LNCaP clone FGC (cell line): ENCODE results near the gene MBLAC1.

Source experiments
- DNase-seq: peaks from one replicate; pipeline ENCODE4 v3.0.0-alpha.2; 2011; ENCODE audit warnings: low read depth
- H3K4me3 ChIP-seq: 2 replicates; pipeline ENCODE4 v1.5.1; 2011; ENCODE audit warnings: mild to moderate bottlenecking, low read depth, low read length, control low read depth
- CTCF ChIP-seq: IDR thresholded peaks from 2 replicates; pipeline ENCODE4 v1.5.1; 2012; ENCODE audit warnings: mild to moderate bottlenecking; ENCODE audit not compliant: control insufficient read depth, insufficient read depth; ENCODE audit errors: extremely low read depth

Gene MBLAC1

DNA sequence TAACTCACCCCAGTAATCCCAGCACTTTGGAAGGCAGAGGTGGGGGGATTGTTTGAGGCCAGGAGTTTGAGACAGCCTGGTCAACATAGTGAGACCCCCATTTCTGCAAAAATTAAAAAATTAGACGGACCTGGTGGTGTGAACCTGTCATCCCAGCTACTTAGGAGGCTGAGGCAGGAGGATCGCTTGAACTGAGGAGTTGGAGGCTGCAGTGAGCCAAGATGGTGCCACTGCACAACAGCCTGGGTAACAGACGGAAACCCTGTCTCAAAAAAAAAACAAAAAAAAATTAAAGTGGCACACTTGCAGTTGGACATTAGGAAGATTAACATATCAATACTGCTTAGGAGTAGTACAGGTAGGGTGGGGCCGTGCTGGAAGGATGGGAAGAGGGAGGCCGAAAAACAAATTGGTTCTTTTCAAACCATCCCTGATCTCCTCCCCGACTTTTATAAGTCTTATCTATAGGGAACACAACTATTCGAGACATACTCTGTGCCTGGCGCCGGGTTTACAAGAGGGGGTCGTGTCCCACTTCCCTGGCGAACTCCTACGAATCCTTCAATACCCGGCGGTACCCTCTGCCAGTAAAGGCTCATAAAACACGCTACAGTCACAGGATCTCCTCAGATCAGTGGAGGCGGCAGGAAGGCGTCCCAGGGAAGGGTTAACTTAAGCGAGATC lies 8.2 kb upstream of the MBLAC1 start:
- no peak for TF ChIP-seq CTCF
- peak overlapping the region; percentile 89 for H3K4me3 ChIP-seq
- DNase-seq, result no peak

GRCh38 chr7:100119072-100119969 lies 7.4 kb upstream of the MBLAC1 start, which contains the start of the genes CNPY4 and TAF6:
CNPY4 (plus strand) TSS chr7:100119634; CDS start chr7:100119745, 111 bp downstream.
TAF6 (minus strand) TSS chr7:100119358; CDS start chr7:100114209, 5,149 bp downstream.
- no peak for TF ChIP-seq CTCF
- peak within 1 kb of the TSS; percentile 89 for H3K4me3 ChIP-seq
- DNase-seq, result peak; percentile 83

DNA sequence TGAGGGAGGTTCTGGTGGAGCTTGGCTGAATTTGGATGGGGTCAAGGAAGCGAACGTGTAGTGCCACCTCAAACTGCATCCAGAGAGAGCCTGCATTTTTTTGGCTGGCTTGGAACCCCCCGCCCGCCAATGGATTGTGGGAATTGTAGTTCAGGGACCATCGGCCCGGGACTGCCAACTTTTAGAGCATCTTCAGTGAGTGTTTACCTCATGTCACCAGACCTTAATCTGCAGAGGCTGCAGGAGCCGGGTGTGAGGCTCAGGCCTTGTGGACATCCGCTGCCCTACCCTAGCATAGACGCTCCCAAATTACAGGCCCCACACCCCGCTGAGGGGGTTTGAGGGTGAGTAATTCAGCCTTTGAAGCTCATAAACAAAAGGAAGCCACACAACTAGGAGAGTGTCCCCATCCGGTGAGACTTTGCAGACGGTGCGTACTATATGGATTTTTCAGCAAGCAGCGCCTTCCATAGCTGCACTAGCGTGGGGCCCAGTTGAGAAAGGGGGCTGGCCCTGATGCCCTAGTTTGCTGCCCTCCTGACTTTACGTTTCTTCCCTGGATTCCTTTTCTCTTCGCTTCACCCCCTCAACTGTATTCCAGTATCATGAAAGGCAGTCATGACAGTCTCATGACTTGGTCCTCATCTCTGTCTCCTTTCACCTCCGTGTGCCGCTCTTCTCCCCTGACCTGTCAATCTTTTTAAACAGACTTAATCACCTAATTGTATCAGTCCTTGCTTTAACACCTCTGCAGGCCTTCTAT lies 6.6 kb upstream of the MBLAC1 start:
- no peak for TF ChIP-seq CTCF
- DNase-seq, result no peak
- H3K4me3 ChIP-seq, result peak overlapping the region; percentile 89

DNA sequence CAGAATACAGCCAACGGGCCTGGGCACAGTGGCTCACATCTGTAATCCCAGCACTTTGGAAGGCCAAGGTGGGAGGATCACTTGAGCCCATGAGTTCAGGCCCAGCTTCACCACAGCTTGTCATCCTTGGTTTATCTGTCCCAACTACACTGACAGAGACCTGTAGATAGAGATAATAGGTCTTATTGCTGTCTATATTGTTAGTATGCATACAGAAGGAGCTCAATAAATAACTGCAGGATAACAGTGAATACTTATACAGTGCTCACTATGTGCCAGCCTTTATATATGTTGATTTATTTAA lies 6.1 kb upstream of the MBLAC1 start:
- no peak for DNase-seq
- TF ChIP-seq CTCF, result no peak
- no peak overlapping the region for H3K4me3 ChIP-seq

- no peak for TF ChIP-seq CTCF
- no peak for DNase-seq
- no peak overlapping the region for H3K4me3 ChIP-seq
These were observed 4.7 kb upstream of the MBLAC1 start for GRCh38 chr7:100122067-100122466.

- DNase-seq, result no peak
- no peak overlapping the region for H3K4me3 ChIP-seq
- TF ChIP-seq CTCF, result no peak
These were observed 4.2 kb upstream of the MBLAC1 start for GRCh38 chr7:100122568-100122967.
